Measurements from ENCODE around the gene RAN.
"Not testable (repeated sequence)": the region's sequence is repeated elsewhere in the genome, so short reads cannot be mapped to it uniquely, and the experiment has no call there.

Gene RAN

GRCh38 chr12:130871286-130872178 lies at the start of gene RAN:
TSS of gene RAN (plus strand) at chr12:130872066. CDS start at chr12:130872594, 528 bp downstream.
- DNase-seq, result peak; percentile 29 to 94 (median 80)

- no peak for DNase-seq
Measured at GRCh38 chr12:130825771-130826150, 46.1 kb upstream of the RAN start.

- peak in 15 of 51 donors; percentile 4 to 58 (median 26) for DNase-seq
Measured at GRCh38 chr12:130826151-130826801, 45.6 kb upstream of the RAN start.

- DNase-seq, result no peak
Measured at GRCh38 chr12:130827432-130827831, 44.4 kb upstream of the RAN start.

- DNase-seq, result no peak
Measured at GRCh38 chr12:130828895-130829294, 43.0 kb upstream of the RAN start.

GRCh38 chr12:130829391-130830245 lies 42.2 kb upstream of the RAN start:
- DNase-seq, result no peak

GRCh38 chr12:130830246-130830551 lies 41.7 kb upstream of the RAN start:
- peak in 2 of 51 donors; percentile 16 to 19 for DNase-seq

GRCh38 chr12:130831246-130831645 lies 40.6 kb upstream of the RAN start:
- no peak for DNase-seq

- DNase-seq, result no peak
Measured at GRCh38 chr12:130831876-130832405, 39.9 kb upstream of the RAN start.

GRCh38 chr12:130832561-130833209 lies 39.2 kb upstream of the RAN start:
- DNase-seq, result peak in 35 of 51 donors; percentile 4 to 65 (median 34)

- DNase-seq, result no peak
Measured at GRCh38 chr12:130835011-130835410, 36.9 kb upstream of the RAN start.

- DNase-seq, result no peak
Measured at GRCh38 chr12:130835436-130835835, 36.4 kb upstream of the RAN start.

GRCh38 chr12:130838284-130838950 lies 33.4 kb upstream of the RAN start:
- peak in 15 of 51 donors; percentile 6 to 64 (median 39) for DNase-seq

GRCh38 chr12:130838951-130839769 lies 32.7 kb upstream of the RAN start, which contains the start of gene STX2:
TSS of gene STX2 (minus strand) at chr12:130839250. CDS start at chr12:130839099, 151 bp downstream.
- peak; percentile 16 to 95 (median 81) for DNase-seq

- DNase-seq, result no peak
Measured at GRCh38 chr12:130839770-130840404, 32.0 kb upstream of the RAN start.

GRCh38 chr12:130846369-130846768 lies 25.5 kb upstream of the RAN start:
- no peak for DNase-seq

- no peak for DNase-seq
Measured at GRCh38 chr12:130847112-130847511, 24.8 kb upstream of the RAN start.

- not testable (repeated sequence) for DNase-seq
Measured at GRCh38 chr12:130848105-130848504, 23.8 kb upstream of the RAN start.

GRCh38 chr12:130848785-130849305 lies 23.0 kb upstream of the RAN start:
- not testable (repeated sequence) for DNase-seq
